ENCODE data around the gene CELF2.

- TF ChIP-seq MAX (CRISPR knock-in tag; IDR thresholded peaks at IDR 0.05) (no peak), FOXM1 (IDR thresholded peaks at IDR 0.05; ENCODE audit: low read depth) (no peak), FOXM1 (CRISPR knock-in tag; IDR thresholded peaks at IDR 0.05; ENCODE audit: low read depth) (no peak), MTF1 (CRISPR knock-in tag; IDR thresholded peaks at IDR 0.05; ENCODE audit: borderline replicate concordance) (no peak), AFF4 (CRISPR knock-in tag; IDR thresholded peaks at IDR 0.05) (no peak), ETV5 (CRISPR knock-in tag; IDR thresholded peaks at IDR 0.05; ENCODE audit: low read depth) (no peak), POLR2AphosphoS2 (IDR thresholded peaks at IDR 0.05; ENCODE audit: low read length) (no peak), NUFIP1 (IDR thresholded peaks at IDR 0.05; ENCODE audit: partially characterized antibody) (no peak), RCOR1 (IDR thresholded peaks at IDR 0.05; ENCODE audit: borderline replicate concordance in 1 of 2, low read depth in 2 of 2, low read length in 2 of 2) (no peak), CTCF (IDR thresholded peaks at IDR 0.05 in 2 of 3, conservative IDR thresholded peaks at IDR 0.05 in 1 of 3; ENCODE audit: insufficient read depth in 2 of 3, low read depth in 1 of 3, low read length in 3 of 3) (no peak), ZNF263 (CRISPR knock-in tag; IDR thresholded peaks at IDR 0.05; ENCODE audit: borderline replicate concordance) (no peak), ZNF511 (CRISPR knock-in tag; IDR thresholded peaks at IDR 0.05) (no peak), U2AF1 (optimal IDR thresholded peaks at IDR 0.05; ENCODE audit: low read depth, low read length) (no peak), ZNF143 (CRISPR knock-in tag; IDR thresholded peaks at IDR 0.05) (no peak)
Observed at GRCh38 chr10:11290156-11290890, 272.7 kb downstream of the CELF2 start.

All from K562 (cell line).